GM21717 (cell line): ENCODE results near the gene APOL5.
"Not testable (repeated sequence)": the region's sequence is repeated elsewhere in the genome, so short reads cannot be mapped to it uniquely, and the experiment has no call there.

Experiments
- ATAC-seq: cut with Tn5 transposase; IDR thresholded peaks from one replicate; pipeline ENCODE4 v1.9.1; 2021; ENCODE audit warnings: mild to moderate bottlenecking, moderate library complexity; ENCODE audit not compliant: unreplicated experiment

APOL5 gene

GRCh38 chr22:35708917-35709316, 8.8 kb upstream of the APOL5 start:
- ATAC-seq: no peak

GRCh38 chr22:35711336-35711735, 6.3 kb upstream of the APOL5 start:
- ATAC-seq: no peak

GRCh38 chr22:35712672-35713071, 5.0 kb upstream of the APOL5 start:
- no peak for ATAC-seq

- no peak for ATAC-seq
Measured at GRCh38 chr22:35719212-35719875, 1.7 kb downstream of the APOL5 start.

DNA sequence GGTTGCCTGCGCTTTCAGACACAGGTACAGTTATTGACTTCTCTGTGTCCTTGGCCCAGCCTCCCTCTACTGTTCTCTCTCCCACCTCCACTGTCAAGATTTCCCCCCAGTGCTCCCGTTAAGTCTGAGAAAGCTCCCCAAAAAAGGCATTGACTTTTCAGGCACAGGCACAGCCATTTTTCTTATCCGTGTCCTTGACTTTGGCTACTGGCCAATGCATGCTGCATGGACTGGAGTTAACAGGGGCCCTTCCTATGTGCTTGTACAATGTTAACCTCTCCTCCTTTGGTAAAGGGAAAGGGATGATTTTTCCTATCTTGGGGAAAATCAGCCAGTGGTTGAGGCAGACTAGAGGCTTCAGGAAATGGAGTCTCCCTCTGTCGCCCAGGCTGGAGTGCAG, 4.3 kb downstream of the APOL5 start:
- ATAC-seq: no peak

GRCh38 chr22:35725521-35725920, 7.8 kb downstream of the APOL5 start:
- no peak for ATAC-seq

- ATAC-seq: no peak
Measured at GRCh38 chr22:35726398-35726797, 8.7 kb downstream of the APOL5 start.

DNA sequence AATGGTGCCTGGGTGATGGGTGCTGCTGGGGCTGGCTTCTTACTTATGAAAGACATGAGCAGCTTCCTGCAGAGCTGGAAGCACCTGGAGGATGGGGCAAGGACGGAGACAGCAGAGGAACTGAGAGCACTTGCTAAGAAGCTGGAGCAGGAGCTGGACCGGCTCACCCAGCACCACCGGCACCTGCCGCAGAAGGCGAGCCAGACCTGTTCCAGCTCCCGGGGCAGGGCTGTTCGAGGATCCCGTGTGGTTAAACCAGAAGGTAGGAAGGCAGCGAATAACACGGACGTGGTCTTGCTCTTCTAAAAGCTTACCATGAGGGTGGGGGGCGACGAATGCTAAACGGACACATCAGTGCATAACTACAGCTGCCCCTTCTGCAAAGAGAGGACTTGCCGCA, 9.3 kb downstream of the APOL5 start:
- ATAC-seq: no peak

- ATAC-seq: no peak
Measured at GRCh38 chr22:35727436-35727835, 9.8 kb downstream of the APOL5 start.

DNA sequence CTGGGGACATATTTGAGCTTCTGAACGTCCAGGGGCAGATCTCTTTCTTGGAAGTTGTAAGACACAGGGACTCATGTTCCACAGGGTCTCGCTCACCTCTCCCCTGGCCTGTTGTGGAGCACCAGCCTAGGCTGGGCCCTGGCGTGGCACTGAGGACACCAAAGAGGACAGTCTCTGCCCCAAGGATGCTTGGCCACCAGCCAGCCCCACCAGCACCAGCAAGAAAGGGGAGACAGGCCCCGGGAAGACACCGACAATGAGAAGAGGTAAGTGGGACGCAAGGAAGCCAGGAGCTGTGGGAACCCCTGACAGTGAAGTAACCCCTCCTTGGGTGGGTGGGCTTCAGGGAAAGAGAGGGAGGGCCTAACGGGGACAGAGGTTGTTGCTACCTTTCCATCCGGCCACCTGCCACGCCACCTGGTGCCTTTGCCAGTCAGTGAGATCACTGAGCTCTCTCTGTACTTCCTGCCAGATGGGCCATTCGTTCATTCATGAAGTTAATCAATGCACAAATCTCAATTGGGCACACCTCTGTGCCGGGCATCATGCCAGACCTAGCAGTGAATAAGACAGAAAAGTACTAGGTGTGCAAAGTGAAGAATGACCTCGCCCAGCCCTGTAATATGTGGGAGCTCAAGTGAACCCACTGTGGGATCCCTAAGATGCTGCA, 11.1 kb downstream of the APOL5 start:
- ATAC-seq: no peak

DNA sequence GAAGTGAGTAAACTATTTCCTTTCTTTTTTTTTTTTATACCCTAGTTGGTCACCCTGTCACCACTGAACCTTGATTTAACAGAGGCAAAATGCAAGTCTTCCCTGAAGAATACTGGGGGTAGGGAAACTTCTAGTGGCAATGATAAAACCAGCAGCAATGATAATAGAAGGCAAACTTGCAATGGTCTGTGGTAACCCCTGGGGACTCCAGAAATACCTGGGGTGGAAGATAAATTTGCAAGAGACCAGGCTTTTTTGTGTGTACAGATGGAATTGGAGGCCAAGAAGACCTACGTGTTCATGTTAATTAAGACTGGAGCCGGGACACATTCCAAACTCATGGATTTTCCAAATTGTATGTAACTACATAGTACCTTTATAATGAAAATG, 11.6 kb downstream of the APOL5 start:
- ATAC-seq: no peak

DNA sequence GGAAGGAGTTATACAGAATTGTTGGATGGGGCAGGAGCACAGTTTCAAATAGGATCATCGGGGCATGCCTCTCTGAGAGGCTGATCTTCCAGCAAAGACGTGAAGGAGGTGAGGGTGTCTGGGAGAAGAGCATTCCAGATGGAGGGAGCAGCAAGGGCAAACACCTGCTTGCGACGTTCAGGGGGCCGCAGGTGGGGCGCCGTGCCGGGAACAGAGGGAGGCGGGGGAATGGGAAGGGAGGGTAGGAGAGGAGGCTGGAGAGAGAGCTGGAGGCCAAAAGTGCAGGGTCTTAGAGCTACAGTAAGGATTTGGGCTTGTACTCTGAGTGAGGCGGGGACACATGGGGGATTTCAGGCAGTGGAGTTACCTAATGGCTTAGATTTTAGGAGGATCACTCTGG, 13.6 kb downstream of the APOL5 start:
- ATAC-seq: no peak

DNA sequence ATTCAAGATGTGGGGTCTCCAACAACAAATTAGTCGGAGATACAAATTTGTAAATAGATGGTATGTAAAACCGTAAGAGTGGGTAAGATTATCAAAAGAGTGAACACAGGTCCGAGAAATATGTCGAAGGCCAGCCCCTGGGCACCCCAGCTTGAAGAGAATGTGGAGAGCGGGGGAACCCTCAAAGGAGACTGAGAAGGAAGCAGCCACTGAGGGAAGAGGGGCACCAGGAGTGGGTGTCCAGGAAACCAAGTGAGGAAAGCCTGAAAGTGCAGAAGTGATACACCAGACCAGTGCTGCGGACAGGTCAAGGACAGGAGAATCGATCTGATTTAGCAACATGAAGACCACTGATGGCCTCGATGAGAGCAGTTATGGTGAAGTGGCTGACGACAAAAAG, 14.4 kb downstream of the APOL5 start:
- ATAC-seq: no peak

GRCh38 chr22:35733036-35733435, 15.4 kb downstream of the APOL5 start:
- no peak for ATAC-seq

GRCh38 chr22:35733791-35734516, 16.3 kb downstream of the APOL5 start:
- no peak for ATAC-seq

DNA sequence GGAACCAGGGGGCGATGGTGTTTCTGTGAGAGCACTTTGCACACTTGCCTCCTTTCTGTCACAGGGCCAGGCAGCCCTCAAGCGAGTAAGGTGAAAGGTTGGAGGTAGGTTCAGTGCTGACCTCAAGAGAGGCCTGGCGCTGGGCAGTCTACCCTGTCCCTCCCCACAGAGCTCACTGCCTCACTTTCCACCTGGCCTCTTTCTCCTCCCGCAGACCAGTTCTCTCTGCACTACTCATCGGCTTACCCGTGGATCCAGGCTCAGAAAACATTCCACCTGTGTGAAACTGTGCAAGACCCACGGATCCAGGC, 16.8 kb downstream of the APOL5 start:
- no peak for ATAC-seq

DNA sequence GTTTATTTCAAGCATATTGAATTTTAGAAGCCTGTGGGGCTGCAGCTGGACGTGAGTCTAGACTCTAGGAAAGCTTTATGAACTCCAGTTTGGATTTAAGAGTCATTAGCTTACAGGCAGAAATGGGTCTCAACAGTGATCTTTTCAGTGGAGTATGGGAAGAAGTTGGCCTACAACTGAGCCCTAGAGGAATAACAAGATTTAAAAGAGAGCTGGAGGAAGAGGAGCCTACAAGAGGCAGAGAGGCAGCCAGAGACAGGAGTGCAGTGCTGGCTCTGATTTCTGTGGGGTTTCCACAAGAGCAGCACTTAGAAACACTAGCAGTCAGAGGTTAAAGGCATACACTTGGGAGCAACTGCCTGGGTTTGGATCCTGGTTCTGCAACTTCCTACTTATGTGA, 17.9 kb downstream of the APOL5 start:
- no peak for ATAC-seq

GRCh38 chr22:35736166-35736565, 18.5 kb downstream of the APOL5 start:
- no peak for ATAC-seq

GRCh38 chr22:35736701-35737100, 19.0 kb downstream of the APOL5 start:
- no peak for ATAC-seq

DNA sequence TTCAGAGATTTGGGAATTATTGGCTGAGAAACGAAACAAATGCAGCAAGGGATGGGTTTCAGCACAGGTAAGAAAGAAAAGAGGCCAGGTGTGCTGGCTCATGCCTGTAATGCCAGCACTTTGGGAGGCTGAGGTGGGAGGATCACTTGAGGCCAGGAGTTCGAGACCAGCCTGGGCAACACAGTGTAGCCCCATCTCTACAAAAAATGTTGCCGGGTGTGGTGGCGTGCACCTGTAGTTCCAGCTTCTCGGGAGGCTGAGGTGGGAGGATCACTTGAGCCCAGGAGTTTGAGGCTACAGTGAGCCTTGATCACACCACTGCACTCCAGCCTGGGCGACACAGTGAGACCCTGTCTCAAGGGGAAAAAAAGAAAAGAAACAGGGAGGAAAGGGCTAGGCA, 20.2 kb downstream of the APOL5 start:
- not testable (repeated sequence) for ATAC-seq

DNA sequence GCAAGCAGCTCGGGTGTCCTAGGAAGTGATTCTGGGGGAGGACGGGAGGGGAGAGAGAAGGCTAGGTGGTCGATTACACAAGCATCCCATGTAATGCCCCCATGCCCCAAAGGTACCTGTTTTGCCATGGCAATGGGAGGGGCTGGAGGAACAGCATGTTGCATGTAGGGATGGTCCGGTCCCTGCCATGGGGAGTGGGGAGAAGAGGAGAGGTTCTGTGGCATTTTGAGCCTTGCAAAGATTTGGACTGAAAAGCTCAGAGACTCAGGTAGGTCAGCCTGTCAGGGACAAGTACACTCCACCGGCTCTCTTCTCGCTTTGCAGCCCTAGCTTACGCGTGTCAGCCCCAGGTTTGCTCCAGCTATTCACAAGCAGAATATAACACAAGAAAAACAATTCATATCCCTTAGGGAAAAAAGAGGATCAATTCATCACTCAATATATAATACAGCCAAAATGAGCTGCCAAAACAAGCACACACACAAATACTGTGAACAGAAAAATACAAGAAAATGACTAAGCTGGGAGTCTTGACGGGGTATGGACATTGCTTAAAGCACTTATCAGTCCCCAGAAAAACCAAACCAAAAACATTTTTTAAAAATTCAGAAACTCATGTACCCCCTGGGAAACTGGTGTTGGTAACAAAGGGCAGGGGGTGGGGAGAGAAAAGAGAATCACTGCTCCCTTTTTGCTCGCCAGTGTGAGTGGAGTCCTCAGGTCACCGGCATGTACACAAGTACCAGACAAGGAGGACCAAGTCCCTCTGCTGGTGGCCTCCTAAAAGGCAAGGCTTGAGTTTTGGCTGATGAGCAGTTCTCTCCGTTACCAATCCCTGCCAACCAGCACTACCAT, 21.6 kb downstream of the APOL5 start:
- no peak for ATAC-seq
